Measurements from ENCODE around the gene PRR7. TPM values are rescaled to one million over a fixed set of nuclear protein-coding genes. Genes with fewer than 3 reads are reported as not detected.

PRR7 gene
- total and polyA plus RNA-seq, 2 of the 13 experiments (the other 11 are each of a cell fraction or from before 2014, with no cell fraction given) = 4.8 to 5.0 TPM

- Histone ChIP-seq H4K20me1 (ENCODE audit: insufficient read depth, low read length) (no peaks in the 10 kb centered on the region), H3K79me2 (ENCODE audit: insufficient read depth, low read length) (peaks cover 10% of the 10 kb centered on the region), H3K27me3 (ENCODE audit: control insufficient read depth in 1 of 2, insufficient read depth in 2 of 2, low read length in 2 of 2) (no peaks in the 10 kb centered on the region), H3K4me3 (replicated peaks in 1 of 3; ENCODE audit: insufficient read depth in 1 of 3, low read depth in 2 of 3, low read length in 3 of 3) (no peak overlapping the region), H3K4me1 (ENCODE audit: insufficient read depth, low read length) (peaks cover 48% of the 10 kb centered on the region), H2AFZ (ENCODE audit: low read length) (no peak overlapping the region), H3K9me3 (ENCODE audit: low read length) (no peaks in the 10 kb centered on the region), H3K27ac (ENCODE audit: extremely low read length, insufficient read depth, low read length) (no peak overlapping the region), H3K36me3 (replicated peaks in 1 of 2; ENCODE audit: control insufficient read depth in 1 of 2, insufficient read depth in 2 of 2, low read length in 2 of 2) (peaks cover 17 to 27% of the 10 kb centered on the region in 2 experiments; a peak in 4 of 5 replicates), H3K9ac (ENCODE audit: insufficient read depth, low read depth, low read length) (no peak overlapping the region), H3K4me2 (ENCODE audit: low read depth, low read length) (no peak overlapping the region)
- in situ Hi-C loops (cut with HindIII; ENCODE audit: extremely low pct_ligation_motif_present, low pct_unique_long_range_greater_than_20kb) = no loop called here
- 93% methylated on average over 8 of the region's 18 CpGs for WGBS (ENCODE audit: low lambda C conversion rate)
- no TSS peak for BruUV-seq (replicated peaks)
- POLR2A ChIA-PET = interaction anchor here (0.7 to 1.5 kb wide), 3 partner anchors 16 to 65 kb away, joined by 3 read pairs; partner anchors contain the start of gene PDLIM7
- CTCF ChIA-PET (ENCODE audit: low intra/inter-chr PET ratio, low total read pairs) = no interaction called here
- TF ChIP-seq PAWR (CRISPR knock-in tag; IDR thresholded peaks at IDR 0.05; ENCODE audit: borderline replicate concordance) (no peak), AGO1 (IDR thresholded peaks at IDR 0.05; ENCODE audit: low read depth, low read length, poor library complexity, severe bottlenecking) (peak; percentile 88), ZNF790 (CRISPR knock-in tag; IDR thresholded peaks at IDR 0.05; ENCODE audit: borderline replicate concordance) (no peak), RBFOX2 (IDR thresholded peaks at IDR 0.05; ENCODE audit: low read depth, low read length) (peak; percentile 32; the same call in 1 of the 2 replicates), HNRNPL (IDR thresholded peaks at IDR 0.05; ENCODE audit: low read depth, low read length) (0 out of 2 replicates have a peak, but pooled peaks have one; percentile 14), ETV6 (CRISPR knock-in tag; conservative IDR thresholded peaks at IDR 0.05) (no peak), HMG20A (CRISPR knock-in tag; IDR thresholded peaks at IDR 0.05; ENCODE audit: borderline replicate concordance) (no peak), KLF15 (CRISPR knock-in tag; IDR thresholded peaks at IDR 0.05; ENCODE audit: borderline replicate concordance) (no peak), ZNF343 (CRISPR knock-in tag; IDR thresholded peaks at IDR 0.05) (no peak), KDM5A (IDR thresholded peaks at IDR 0.05; ENCODE audit: borderline replicate concordance, low read length) (no peak), AGO2 (optimal IDR thresholded peaks at IDR 0.05; ENCODE audit: low read depth, low read length) (peak; percentile 38), NFYB (CRISPR knock-in tag; IDR thresholded peaks at IDR 0.05) (no peak), NFE2L1 (CRISPR knock-in tag; IDR thresholded peaks at IDR 0.05; ENCODE audit: borderline replicate concordance) (no peak), TAF15 (IDR thresholded peaks at IDR 0.05; ENCODE audit: low read depth, low read length, poor library complexity, severe bottlenecking) (peak; percentile 55), POLR2G (IDR thresholded peaks at IDR 0.05; ENCODE audit: low read depth, low read length) (0 out of 2 replicates have a peak, but pooled peaks have one; percentile 36)
- TF ChIP-seq, protein P1, sequence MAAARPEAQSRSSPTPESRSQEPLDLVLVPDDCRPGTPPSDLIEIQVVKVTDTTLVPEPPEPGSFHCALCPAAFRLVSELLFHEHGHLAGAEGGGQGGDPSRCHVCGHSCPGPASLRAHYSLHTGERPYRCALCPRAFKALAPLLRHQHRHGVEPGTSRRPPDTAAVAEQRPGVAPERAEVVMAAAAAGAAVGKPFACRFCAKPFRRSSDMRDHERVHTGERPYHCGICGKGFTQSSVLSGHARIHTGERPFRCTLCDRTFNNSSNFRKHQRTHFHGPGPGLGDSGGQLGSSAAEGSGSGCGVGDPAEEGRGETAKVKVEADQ (CRISPR knock-in tag; IDR thresholded peaks at IDR 0.05; ENCODE audit: borderline replicate concordance) = no peak
- TF ChIP-seq, protein P2, sequence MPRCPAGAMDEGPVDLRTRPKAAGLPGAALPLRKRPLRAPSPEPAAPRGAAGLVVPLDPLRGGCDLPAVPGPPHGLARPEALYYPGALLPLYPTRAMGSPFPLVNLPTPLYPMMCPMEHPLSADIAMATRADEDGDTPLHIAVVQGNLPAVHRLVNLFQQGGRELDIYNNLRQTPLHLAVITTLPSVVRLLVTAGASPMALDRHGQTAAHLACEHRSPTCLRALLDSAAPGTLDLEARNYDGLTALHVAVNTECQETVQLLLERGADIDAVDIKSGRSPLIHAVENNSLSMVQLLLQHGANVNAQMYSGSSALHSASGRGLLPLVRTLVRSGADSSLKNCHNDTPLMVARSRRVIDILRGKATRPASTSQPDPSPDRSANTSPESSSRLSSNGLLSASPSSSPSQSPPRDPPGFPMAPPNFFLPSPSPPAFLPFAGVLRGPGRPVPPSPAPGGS (CRISPR knock-in tag; IDR thresholded peaks at IDR 0.05) = no peak
- FAIRE-seq (no peak), DNase-seq (ENCODE audit: low spot score) (no peak), ATAC-seq (no peak)
- intact Hi-C loops (cut with micrococcal nuclease; ENCODE audit: unreplicated experiment) = no loop called here
These were observed 14.3 kb upstream of the PRR7 start for GRCh38 chr5:177432143-177432838.

All from HepG2 (cell line).